Stimulated activated CD4-positive, alpha-beta T cell treated with anti-CD3 and anti-CD28 coated beads, Interleukin-4, amount 100 ng/mL, for 48 hours (primary cell): Measurements from ENCODE around the gene ZNF331.

Experiments used
- DNase-seq, 2 donors: peaks; one replicate each; pipeline ENCODE4 v3.0.0-alpha.2; 2020; ENCODE audit warnings: low read depth in 2 of 2

The ZNF331 gene

GRCh38 chr19:53626976-53627375, 89.0 kb downstream of the ZNF331 start:
- no peak for DNase-seq
